Left hindlimb (tissue), 1 donor: ENCODE results near the gene EPGN.

Experiments used
- DNase-seq: peaks from one replicate; pipeline ENCODE4 v3.0.0-alpha.2; 2018

EPGN gene, protein sequence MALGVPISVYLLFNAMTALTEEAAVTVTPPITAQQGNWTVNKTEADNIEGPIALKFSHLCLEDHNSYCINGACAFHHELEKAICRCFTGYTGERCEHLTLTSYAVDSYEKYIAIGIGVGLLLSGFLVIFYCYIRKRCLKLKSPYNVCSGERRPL

DNA sequence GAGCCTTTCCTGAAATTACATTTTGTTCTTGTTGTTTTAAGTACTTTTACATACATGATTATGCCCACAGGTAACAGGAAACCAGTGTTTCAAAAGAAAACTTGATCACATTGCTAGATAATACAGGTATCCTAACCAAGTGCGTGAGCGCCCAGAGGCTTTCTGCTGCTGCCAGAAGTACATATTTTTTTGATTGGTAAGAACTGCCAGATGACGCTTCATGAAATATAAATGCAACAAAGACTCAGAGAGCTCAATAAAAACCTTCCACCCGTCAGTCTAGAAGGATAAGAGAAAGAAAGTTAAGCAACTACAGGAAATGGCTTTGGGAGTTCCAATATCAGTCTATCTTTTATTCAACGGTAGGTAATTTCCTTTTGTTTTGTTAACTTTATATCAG, at the start of gene EPGN:
Gene EPGN, plus strand, starts transcription at position 256 of the 400 bp plus-strand sequence. Its CDS starts 64 bp downstream, at position 320.
- no peak for DNase-seq

DNA sequence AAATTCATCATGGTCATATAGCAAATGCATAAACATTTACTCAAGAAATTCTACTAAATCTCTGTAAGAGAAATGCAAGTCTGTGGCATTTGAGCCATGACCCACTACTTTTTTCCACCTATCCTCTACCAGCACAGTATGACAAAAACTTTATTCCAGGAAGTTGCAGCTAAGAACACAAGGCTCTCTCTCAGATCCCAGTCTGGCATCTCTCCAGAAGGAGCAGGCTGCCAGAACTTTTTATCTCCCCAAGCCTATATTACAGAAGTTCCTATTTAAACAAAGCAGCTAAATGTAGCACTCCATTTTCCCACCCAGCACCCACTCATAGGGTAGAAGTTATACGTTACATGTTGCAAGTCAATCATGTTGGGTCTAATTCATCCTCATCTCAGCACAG, 49.3 kb upstream of the EPGN start:
- DNase-seq, result no peak

DNA sequence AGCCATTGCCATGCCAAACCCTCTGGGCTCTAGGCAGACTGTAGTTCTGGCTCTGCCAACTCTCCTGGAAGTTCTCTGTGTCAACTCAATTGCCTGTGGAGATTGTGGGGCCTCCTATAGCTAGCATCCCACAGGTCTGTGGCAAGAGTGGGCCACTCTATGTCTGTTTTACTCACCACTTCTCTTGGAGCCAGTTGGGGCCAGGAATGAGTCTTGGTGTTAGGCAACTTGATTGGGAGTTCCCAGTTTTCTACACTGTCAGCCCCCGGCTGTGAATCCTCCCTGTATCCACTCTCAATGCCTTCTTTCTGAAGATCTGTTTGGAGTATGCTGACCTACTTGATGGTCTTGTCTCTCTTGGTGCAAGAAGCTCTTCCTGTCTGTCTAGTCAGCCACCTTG, 48.2 kb upstream of the EPGN start:
- no peak for DNase-seq

DNA sequence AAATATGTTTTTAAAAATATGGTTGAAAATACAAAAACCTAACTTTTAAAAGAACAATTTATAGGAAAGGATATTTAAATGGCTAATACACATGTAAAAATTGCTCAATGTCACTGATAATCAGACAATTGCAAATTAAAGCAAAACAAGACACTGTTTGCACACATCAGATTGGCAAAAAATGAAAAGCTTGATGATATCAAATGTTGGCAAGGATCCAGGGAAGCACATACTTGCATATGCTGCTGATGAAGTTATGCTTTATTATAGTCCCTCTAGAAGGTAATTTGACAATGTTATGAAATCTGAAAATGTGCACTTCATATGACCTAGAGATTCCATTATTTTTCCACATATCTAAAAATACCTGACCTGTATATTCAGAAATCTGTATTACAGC, 45.7 kb upstream of the EPGN start:
- no peak for DNase-seq

DNA sequence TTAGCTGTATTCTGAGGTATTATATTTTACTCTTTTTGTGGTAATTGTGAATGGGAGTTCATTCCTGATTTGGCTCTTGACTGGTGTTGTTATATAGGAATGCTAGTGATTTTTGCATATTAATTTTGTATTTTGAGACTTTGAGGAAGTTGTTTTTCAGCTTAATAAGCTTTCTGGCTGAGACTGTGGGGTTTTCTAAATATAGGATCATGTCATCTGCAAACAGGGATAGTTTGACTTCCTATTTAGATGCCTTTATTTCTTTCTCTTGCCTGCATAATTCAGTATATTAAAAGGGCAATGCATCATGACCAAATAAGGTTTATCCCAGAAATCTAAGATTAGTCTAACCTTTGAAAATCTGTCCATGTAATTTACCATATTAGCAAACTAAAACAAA, 44.7 kb upstream of the EPGN start:
- DNase-seq, result no peak

DNA sequence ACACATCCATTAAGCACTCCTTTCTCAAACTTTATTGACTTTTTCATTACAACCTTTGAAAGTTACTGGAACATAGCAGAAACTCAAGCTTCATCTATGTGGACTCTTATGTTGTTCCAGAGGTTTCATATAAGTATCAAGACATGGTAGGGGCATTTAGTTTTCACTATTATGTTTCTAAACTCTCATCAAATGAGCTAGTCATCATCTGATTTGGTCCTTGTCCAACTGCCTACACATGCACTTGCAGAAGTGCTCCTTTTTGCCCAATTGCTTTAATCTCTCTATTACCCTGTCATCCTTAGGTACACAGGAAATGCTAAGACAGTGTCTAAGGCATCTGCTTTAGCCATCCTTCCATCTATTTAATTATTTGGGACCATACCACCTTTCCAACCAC, 42.2 kb upstream of the EPGN start:
- DNase-seq, result no peak

DNA sequence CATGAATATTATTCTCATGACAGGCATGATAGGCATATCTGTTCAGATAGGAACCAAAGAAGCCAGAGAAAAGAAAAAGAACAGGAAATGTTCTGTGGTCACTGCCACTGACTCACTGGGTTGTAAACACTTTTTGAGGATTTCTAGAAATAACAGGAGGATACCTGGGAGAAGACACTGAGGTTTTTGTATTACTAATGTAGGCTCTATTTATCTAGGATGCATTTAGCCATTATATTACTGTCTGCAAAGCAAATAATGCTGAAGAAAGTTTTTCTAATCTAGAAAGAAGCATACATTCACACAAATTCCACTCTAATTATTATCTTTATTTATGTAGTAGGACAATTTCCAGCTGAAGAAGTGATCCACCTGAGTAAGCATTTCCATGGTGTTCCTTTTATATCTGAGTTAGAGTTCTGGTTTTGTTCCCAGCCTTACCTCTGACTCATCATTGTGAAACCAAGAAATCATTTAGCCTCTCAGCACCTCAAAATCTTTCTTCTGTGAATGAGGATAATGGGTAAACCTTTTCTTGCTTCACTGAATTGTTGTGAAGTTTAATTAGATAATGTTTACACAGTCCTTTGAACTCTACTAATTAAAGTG, 40.2 kb upstream of the EPGN start:
- DNase-seq, result no peak

DNA sequence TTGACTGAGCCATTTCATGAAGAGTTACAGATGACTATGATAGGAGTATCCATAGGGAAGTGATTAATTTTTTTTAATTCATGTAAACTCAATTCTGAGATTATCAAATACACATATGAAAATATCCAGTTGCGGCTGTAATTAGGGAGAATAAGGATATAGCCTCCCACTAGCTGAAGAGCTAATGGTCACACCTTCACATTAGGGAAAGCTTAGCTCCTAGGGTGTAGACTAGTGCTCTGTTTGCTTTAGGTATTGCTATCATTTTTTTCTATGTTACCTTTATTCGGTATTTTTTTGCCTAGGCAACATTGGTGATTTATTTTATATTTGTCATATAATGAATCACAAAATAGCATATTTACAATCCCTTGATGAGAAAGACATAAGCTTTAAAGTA, 39.6 kb upstream of the EPGN start:
- DNase-seq, result no peak

DNA sequence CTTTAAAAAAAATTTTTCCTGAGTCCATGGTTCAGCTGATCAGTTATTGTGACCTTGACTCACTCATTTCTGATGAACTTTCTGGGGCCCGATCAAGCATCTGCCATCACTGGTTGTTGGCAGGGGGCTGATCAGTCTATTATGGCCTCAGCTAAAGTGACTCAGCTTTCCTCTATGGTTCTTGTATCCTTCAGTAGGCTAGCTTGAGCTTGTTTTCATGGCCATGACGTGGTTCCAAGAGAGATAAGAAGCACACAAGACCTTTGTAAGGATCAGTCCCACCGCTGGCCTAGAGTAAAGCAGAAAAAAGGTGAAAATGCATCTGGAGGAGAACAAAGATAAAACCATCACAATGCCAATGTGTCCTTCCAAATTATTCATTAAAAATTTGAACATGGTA, 29.8 kb upstream of the EPGN start:
- DNase-seq, result no peak

DNA sequence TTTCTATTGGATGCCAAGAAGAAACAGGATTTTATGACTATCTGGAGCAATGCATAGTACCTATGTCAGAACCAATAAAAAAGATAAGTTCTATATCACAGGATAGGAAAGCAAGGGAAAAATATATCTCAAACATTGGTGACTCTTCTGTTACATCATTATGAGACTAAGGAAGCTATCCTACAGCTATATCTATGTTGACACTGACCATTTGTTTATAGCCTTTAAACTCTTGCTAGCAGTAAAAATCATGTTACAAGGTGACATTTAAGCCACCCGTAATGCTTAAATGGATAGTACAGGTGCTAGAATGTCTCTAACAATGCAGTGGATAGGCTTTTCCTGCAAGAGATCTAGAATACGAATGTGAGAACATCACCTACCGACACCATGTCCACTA, 28.6 kb upstream of the EPGN start:
- no peak for DNase-seq

DNA sequence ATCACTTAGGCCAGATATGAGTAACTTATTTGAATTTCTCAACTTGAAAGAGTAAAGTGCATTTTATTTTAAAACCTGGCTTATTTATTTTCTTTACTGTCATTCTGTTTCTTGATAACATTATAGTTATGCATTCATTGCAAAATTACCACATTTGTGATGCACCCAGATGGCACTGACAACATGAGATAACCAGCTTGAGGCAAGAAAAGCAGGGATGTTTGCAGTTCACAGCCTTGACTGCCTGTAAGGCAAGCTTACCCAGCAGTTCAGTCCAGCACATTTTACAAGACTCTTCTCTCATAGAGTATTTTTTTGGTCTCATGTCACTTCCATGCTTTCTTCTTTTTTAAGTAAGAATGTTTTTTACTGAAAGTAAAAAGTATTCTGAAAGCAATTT, 25.3 kb upstream of the EPGN start:
- DNase-seq, result no peak

DNA sequence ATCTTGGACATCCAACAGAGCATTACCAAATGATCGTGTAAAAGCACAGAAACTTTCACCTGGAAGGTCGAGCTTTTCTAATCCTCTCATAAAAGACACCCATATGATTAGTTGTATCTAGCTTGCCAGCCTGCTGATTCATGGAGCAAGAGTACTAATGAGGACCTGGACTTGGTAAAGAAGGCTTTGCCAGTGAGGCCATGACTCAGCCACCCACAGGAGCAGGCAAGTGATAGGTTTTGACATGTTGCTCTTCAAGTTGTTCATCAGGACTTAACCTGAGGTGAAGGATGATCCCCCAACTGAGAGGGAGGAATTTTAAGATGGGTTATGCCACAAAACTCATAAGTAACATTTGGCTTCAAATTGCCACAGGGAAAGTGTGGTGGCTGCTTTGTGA, 24.7 kb upstream of the EPGN start:
- no peak for DNase-seq

DNA sequence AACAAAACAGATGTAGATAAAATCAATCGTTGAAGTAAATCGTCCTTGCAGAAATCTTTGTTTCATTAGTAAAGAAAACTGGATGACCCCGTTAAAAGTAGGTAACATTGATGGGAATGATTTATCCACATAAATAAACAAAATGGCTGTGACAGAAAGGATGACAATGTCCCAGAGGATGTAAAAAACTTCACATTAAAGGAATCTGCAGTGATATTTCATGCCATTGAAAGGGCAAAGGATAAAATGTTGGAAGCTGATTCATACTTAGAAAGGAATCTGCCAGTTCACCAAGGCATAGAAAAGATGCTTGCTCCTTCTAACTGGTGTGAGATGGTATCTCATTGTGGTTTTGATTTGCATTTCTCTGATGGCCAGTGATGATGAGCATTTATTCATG, 24.2 kb upstream of the EPGN start:
- no peak for DNase-seq

DNA sequence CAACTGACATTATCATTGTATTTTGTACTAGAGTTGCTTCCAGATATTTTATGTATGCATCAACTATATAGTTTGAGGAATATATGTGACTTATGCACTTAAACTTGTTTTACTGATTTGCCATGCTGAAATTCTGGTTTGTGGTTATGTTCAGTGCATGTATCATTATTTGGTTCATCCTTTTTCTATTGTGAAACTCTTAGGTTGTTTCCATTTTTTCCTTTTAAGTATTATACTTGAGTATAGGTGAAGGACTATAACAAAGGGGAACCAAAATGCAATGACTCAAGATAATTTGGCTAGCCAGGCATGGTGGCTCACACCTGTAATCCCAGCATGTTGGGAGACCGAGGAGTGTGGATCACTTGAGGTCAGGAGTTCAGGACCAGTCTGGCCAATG, 21.1 kb upstream of the EPGN start:
- DNase-seq, result no peak

DNA sequence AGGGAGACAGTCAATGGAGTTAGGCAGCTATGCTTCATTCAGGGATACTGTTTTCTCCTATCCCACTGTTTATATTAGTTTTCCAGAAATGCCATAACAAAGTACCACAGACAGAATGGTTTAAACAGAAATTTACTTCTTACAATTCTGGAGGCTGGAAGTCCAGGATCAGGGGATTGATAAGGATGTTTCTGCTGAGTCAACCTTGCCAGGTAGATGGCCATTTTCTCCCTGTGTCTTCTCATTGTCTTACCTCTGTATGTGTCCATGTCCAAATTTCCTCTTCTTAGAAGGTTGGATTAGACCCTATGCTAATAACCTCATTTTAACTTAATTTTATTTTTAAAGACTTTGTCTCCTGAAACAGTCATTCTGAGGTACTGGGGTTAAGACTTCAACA, 20.5 kb upstream of the EPGN start:
- DNase-seq, result no peak

DNA sequence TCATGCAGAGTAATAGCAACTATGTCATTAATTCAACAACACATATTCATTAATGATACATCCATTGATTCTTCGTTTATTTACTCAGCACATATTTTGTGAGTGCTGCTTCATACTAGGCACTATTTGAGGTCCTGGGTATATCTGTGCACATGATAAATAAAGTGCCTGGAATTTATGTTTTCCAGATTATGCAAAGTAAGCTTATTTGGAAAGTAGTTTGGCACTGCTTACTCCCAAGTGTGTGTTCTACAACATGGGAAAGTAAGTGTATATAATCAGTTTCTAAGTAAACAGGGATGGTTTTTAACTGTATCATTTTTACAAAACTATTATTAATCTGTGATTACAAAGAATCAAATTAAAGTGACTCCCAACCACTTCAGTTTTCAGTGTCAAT, 16.8 kb upstream of the EPGN start:
- DNase-seq, result no peak

DNA sequence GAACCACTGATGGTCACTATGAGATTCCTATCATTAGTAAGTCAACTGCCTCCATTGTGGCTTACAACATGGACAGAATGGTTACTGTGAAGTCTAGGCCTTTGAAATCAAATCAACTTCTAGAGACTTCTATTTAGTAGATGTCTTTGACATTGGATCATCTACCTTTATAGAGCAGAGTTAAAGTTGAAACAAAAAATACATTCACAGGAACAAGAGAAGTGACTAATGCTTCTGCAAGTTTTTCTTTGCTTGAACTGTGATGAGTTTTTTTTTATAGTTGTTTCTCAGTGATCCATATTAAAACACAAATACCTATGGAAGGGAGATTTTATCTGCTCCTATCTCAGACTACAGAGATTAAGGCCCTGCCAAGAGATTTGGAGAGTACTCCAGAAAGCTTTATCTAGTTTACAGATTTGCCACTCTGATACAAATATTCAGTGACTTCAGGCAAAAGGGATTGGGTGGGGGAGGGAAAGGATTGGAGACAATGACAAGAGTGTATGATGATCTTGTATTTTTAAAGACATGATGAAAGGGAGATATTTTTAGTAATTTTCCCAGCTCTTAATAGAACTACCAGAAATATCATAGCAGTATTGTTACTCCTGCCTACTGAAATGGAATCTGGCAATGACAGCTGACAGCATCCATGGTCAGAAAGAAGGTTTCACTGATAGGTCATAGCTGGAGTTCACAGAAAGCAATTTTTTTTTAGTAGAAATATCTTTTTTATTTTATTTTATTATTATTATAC, 16.0 kb upstream of the EPGN start:
- no peak for DNase-seq

DNA sequence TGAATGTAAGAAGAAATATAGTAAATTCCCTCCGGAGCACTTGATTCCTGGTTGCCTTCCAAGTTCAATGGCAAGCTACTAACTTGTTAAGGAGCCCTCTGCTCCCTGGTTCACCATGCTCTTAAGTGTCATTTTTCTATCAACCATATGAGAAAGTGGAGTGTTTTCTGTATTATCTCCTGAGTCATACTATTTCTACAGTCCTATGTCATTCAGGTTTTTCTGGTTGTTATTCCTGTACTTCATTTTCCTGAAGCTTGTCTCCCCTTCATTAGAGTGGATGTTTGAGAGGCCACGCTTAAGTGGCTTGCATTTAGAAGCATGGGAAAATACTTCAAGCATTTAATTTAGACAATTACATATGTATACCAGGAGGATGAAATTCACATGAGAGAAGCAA, 14.7 kb upstream of the EPGN start:
- DNase-seq, result no peak

DNA sequence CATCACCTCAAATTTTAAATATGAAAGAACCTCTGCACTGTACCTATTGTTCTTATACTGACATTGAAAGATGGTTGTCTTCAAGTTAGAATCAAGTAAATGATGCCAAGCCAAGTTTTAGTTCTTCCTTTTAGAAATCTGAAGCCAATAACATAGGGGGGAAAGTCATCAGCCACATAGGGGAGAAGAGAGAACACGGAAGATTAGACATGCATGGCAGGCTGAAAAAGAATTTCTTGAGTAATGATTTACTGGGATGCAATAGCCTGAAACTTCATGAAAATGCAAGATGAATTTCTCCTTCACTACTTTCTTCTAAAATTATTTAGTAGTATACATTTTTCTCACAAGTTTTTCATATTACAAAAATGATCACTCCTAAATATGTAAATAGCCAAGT, 13.6 kb upstream of the EPGN start:
- DNase-seq, result no peak

DNA sequence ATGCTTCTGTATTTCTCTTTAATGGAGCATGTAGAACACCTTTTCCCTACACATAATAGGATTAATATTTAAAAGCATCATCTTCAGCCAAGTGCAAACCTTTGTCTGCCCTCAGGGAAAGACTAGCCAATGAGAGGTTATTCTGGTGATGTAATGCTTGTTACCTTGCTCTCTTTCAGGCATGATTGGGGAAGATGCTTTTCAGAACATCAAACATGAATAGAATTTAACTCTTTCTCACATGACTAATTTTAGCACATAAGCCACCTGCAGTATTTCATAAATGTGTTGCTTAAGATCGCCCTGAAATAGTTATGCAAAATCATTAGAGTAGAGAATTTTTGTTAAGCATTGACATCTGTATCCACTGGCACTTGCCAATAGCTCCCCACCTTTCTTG, 10.7 kb upstream of the EPGN start:
- no peak for DNase-seq

DNA sequence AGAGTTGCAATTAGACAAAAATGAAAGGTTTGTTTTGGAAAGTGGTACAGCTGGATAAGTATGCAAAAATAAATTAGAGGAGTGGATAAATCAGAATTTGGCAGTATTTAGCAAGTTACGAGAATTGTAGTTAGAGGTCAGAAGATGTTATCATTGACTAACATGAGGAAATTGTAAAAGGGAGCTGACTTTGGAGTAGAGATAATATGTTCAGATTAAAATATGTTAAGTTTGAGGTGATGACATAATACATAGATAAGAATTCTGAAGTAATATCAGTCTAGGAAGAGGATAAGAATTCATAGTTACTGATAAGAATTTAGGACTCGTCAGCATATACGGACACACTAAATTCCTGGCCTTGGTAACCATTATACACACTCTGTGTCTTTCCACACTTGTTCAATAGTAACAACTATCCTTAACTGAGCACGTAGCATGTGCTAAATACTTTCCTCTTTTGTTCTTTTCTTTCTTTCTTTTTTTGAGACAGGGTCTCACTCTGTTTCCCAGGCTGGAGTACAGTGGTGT, 4.1 kb upstream of the EPGN start:
- DNase-seq, result no peak

DNA sequence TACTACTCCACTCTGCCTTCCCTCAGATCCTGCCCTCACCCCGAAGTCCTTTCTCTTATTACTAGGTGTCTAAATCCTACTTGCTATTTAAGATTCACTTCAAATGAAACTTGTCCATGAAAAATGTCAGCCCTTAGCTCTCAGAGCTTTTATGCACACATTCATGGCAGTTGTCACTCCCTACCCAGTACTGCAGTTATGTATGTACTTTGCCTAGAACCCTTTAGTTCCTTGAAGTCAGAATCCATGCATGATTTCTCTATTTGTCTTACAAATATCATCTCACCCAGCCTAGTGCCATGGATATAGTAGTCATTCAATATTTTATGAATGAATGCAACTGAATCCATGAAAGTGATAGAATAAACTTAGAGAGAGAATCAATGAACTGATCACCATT, 3.3 kb upstream of the EPGN start:
- DNase-seq, result no peak

DNA sequence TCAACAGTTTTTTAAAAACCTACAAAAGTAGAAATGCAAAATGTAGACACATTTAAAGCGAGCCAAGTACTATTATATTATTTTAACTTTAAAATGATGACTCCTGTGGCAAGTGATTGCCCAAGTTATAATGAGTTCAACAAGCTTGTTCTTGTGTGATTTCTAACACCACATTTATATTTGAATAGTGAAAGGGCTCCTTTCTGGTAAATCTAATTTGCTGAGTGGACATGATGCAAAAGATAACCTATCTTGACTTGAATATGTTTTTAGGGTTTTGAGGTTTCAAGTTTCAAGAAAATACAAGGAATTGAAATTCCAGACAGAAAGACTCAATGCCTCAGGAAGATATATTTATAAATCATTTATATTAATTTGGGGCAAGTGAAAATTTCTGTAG, 1.1 kb upstream of the EPGN start:
- no peak for DNase-seq

DNA sequence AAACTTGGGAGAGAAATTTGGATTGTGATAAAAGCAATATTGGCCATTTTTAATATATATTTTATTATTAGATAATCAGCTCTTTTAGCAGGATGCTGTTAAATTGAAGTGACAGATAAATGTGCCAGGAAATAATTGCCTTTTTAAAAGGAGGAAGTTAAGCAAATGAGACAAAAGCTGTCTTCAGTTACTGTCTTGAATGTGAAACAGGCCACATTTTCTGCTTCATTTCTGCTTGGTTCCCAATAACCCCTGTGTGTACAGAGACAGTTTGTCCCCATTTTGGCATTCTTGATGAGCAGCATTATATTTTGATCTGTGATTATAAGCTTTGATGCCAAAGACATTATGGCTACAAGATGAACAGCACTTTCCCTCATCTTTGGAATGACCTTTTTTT, 953 bp downstream of the EPGN start:
- no peak for DNase-seq
